ENCODE results near the gene SHC3.

GRCh38 chr9:89172398-89172797, 6.2 kb downstream of the SHC3 start:
- TF ChIP-seq CTCF (IDR thresholded peaks at IDR 0.05; ENCODE audit: poor library complexity, severe bottlenecking), result no peak
- no peak for TF ChIP-seq TAF1 (IDR thresholded peaks at IDR 0.05; ENCODE audit: low read depth)
- TF ChIP-seq POLR2AphosphoS5 (IDR thresholded peaks at IDR 0.05), result no peak
- TF ChIP-seq EZH2 (IDR thresholded peaks at IDR 0.05; ENCODE audit: borderline replicate concordance, insufficient read depth, low read length, poor library complexity, severe bottlenecking), result no peak
- no peak for TF ChIP-seq RAD21 (conservative IDR thresholded peaks at IDR 0.05)
- no peak for TF ChIP-seq EP300 (conservative IDR thresholded peaks at IDR 0.05; ENCODE audit: poor library complexity, severe bottlenecking)
- TF ChIP-seq SMC3 (conservative IDR thresholded peaks at IDR 0.05; ENCODE audit: poor library complexity), result no peak
- TF ChIP-seq REST (IDR thresholded peaks at IDR 0.05; ENCODE audit: borderline replicate concordance), result no peak
- no peak for TF ChIP-seq MXI1 (conservative IDR thresholded peaks at IDR 0.05; ENCODE audit: poor library complexity, severe bottlenecking)

Measured in neural cell (in vitro differentiated cells).